SK-N-SH (cell line): ENCODE measurements around the gene OGFR. TPM values are rescaled to one million over a fixed set of nuclear protein-coding genes. Genes with fewer than 3 reads are reported as not detected.

Experiments
- CTCF ChIA-PET: fragments of 300-600, 350-600 bp; formaldehyde crosslinking; extraction: SDS; loops from one replicate; lab custom pipeline; 2021; lab: Yijun Ruan, JAX
- POLR2A ChIA-PET: fragments of 350-600 bp; sonication (Branson Sonifier 250); formaldehyde crosslinking; extraction: SDS; loops from one replicate; lab custom pipeline; 2020; ENCODE audit warnings: antibody characterized with exemption, inconsistent platforms; lab: Yijun Ruan, JAX
- DNase-seq: peaks from one replicate; pipeline ENCODE4 v3.0.0; 2012
- H2AFZ ChIP-seq: fragments of 200-600 bp; sonication (generic); 2 replicates; pipeline ENCODE4 v1.8.1; 2016; ENCODE audit warnings: antibody characterized with exemption, mild to moderate bottlenecking, low read depth
- H3F3A ChIP-seq: fragments of 200-600 bp; sonication (generic); replicated peaks from 2 replicates; pipeline ENCODE3; 2016; ENCODE audit warnings: antibody characterized with exemption, mild to moderate bottlenecking; ENCODE audit not compliant: insufficient read depth
- H3K27ac ChIP-seq, 2 experiments: fragments of 200-500 bp in 1 of 2; fragments of 200-600 bp in 1 of 2; sonication (Bioruptor generic) in 1 of 2; sonication (generic), shearing (Covaris generic) in 1 of 2; 2 replicates each; pipeline versions ENCODE4 v1.5.1 to v1.6.1; 2014 to 2016; ENCODE audit warnings: low read depth in 2 of 2, inconsistent platforms in 1 of 2, low read length in 1 of 2, mild to moderate bottlenecking in 1 of 2, mixed read lengths in 1 of 2
- H3K27me3 ChIP-seq: fragments of 200-600 bp; sonication (generic), shearing (Covaris generic); 2 replicates; pipeline ENCODE4 v1.6.1; 2016; ENCODE audit warnings: mixed run types; ENCODE audit not compliant: insufficient read depth
- H3K36me3 ChIP-seq, 2 experiments: fragments of 200-500 bp in 1 of 2; fragments of 200-600 bp in 1 of 2; sonication (Bioruptor generic) in 1 of 2; sonication (generic) in 1 of 2; replicated peaks in 1 of 2; 2 replicates each; pipeline versions ENCODE3 to v1.5.1; 2014 to 2016; ENCODE audit warnings: low read length in 1 of 2, mild to moderate bottlenecking in 1 of 2; ENCODE audit not compliant: insufficient read depth in 2 of 2, control insufficient read depth in 1 of 2
- H3K4me1 ChIP-seq, 2 experiments: fragments of 200-500 bp in 1 of 2; fragments of 200-600 bp in 1 of 2; sonication (Bioruptor generic) in 1 of 2; sonication (generic), shearing (Covaris generic) in 1 of 2; 2 replicates each; pipeline versions ENCODE4 v1.5.1 to v1.6.1; 2014 to 2016; ENCODE audit warnings: low read depth in 1 of 2, low read length in 1 of 2, mixed run types in 1 of 2; ENCODE audit not compliant: insufficient read depth in 2 of 2, control insufficient read depth in 1 of 2
- H3K4me2 ChIP-seq: fragments of 200-600 bp; sonication (generic), shearing (Covaris generic); 2 replicates; pipeline ENCODE4 v1.6.1; 2017; ENCODE audit warnings: mixed run types
- H3K4me3 ChIP-seq, 2 experiments: fragments of 200-500 bp in 1 of 2; fragments of 200-600 bp in 1 of 2; sonication (Bioruptor generic) in 1 of 2; sonication (generic), shearing (Covaris generic) in 1 of 2; 2 replicates each; pipeline versions ENCODE4 v1.5.1 to v1.8.1; 2014 to 2016; ENCODE audit warnings: low read depth in 2 of 2, inconsistent platforms in 1 of 2, low read length in 1 of 2, mild to moderate bottlenecking in 1 of 2, mixed read lengths in 1 of 2, moderate library complexity in 1 of 2
- H3K79me2 ChIP-seq: fragments of 200-600 bp; sonication (generic); 2 replicates; pipeline ENCODE4 v1.8.1; 2017; ENCODE audit warnings: mild to moderate bottlenecking; ENCODE audit not compliant: insufficient read depth
- H3K9ac ChIP-seq: fragments of 200-600 bp; sonication (generic); 2 replicates; pipeline ENCODE4 v1.6.1; 2017; ENCODE audit warnings: mixed run types
- H3K9me2 ChIP-seq: fragments of 200-600 bp; sonication (generic); 2 replicates; pipeline ENCODE4 v1.6.1; 2017; ENCODE audit warnings: mixed run types
- H3K9me3 ChIP-seq: fragments of 200-600 bp; sonication (generic); 2 replicates; pipeline ENCODE4 v1.6.1; 2017; ENCODE audit warnings: mixed run types, mild to moderate bottlenecking, moderate library complexity
- H4K20me1 ChIP-seq: fragments of 200-600 bp; sonication (generic); 2 replicates; pipeline ENCODE4 v1.6.1; 2017; ENCODE audit warnings: mild to moderate bottlenecking, mixed run types; ENCODE audit not compliant: insufficient read depth
- ELF1 ChIP-seq: IDR thresholded peaks from 2 replicates; pipeline ENCODE4 v1.4.0; 2012
- FOSL2 ChIP-seq: IDR thresholded peaks from 2 replicates; pipeline ENCODE4 v1.4.0; 2012; ENCODE audit warnings: low read depth, mild to moderate bottlenecking, moderate library complexity, borderline replicate concordance
- FOXJ3 ChIP-seq: sonication (generic); formaldehyde crosslinking; IDR thresholded peaks from 2 replicates; pipeline ENCODE4 v1.5.1; 2020; ENCODE audit warnings: mild to moderate bottlenecking, missing genetic modification reagents
- FOXM1 ChIP-seq: IDR thresholded peaks from 2 replicates; pipeline ENCODE4 v1.4.0; 2012; ENCODE audit warnings: low read depth, mild to moderate bottlenecking
- GABPA ChIP-seq: IDR thresholded peaks from 2 replicates; pipeline ENCODE4 v1.4.0; 2012; ENCODE audit warnings: low read depth, mild to moderate bottlenecking
- GATA2 ChIP-seq: sonication (generic); formaldehyde crosslinking; IDR thresholded peaks from 2 replicates; pipeline ENCODE4 v1.5.0; 2020; ENCODE audit warnings: mild to moderate bottlenecking, missing genetic modification reagents
- JUND ChIP-seq: IDR thresholded peaks from 2 replicates; pipeline ENCODE4 v1.4.0; 2012
- MEF2A ChIP-seq: IDR thresholded peaks from 2 replicates; pipeline ENCODE4 v1.4.0; 2012; ENCODE audit warnings: low read depth, borderline replicate concordance
- NFIC ChIP-seq: IDR thresholded peaks from 2 replicates; pipeline ENCODE4 v1.4.0; 2012; ENCODE audit warnings: borderline replicate concordance
- POLR2AphosphoS5 ChIP-seq: IDR thresholded peaks from 2 replicates; pipeline ENCODE4 v1.6.1; 2012; ENCODE audit warnings: low read depth, low read length
- RXRA ChIP-seq: IDR thresholded peaks from 2 replicates; pipeline ENCODE4 v1.4.0; 2012; ENCODE audit warnings: low read depth, mild to moderate bottlenecking, borderline replicate concordance
- SMC3 ChIP-seq: IDR thresholded peaks from 2 replicates; pipeline ENCODE4 v1.6.1; 2012; ENCODE audit warnings: low read depth, low read length, improper control_type of control experiment
- TEAD4 ChIP-seq: IDR thresholded peaks from 2 replicates; pipeline ENCODE4 v1.4.0; 2012; ENCODE audit warnings: mild to moderate bottlenecking, borderline replicate concordance; ENCODE audit not compliant: insufficient read depth
- WGBS: methylation state at CpG from one replicate; pipeline ENCODE4 v1.1.6; 2017; ENCODE audit warnings: low lambda C conversion rate; 5-methylcytosine and 5-hydroxymethylcytosine counted together
- polyA plus RNA-seq, 3 experiments: library from polyadenylated mRNA; depleted of rRNA; stranded (reverse); fragments of >200 nt; gene quantifications; 2 replicates each; pipeline ENCODE4 v1.2.3, GENCODE V29; 2012
- TF ChIP-seq, protein P1 (sequence below): IDR thresholded peaks from 2 replicates; pipeline ENCODE4 v1.6.1; 2012; ENCODE audit warnings: mild to moderate bottlenecking, low read depth, low read length, moderate library complexity
- TF ChIP-seq, protein P2 (sequence below): fragments of 150-350 bp; IDR thresholded peaks from 2 replicates; pipeline ENCODE4 v1.6.1; 2017; ENCODE audit warnings: antibody characterized with exemption, low read length, low read depth, borderline replicate concordance
- TF ChIP-seq, protein P3 (sequence below): IDR thresholded peaks from 2 replicates; pipeline ENCODE4 v1.4.0; 2012; ENCODE audit warnings: low read depth
- TF ChIP-seq, protein P4 (sequence below): fragments of 150-350 bp; IDR thresholded peaks from 2 replicates; pipeline ENCODE4 v1.6.1; 2016; ENCODE audit warnings: mild to moderate bottlenecking, low read depth, low read length
- TF ChIP-seq, protein P5 (sequence below): IDR thresholded peaks from 2 replicates; pipeline ENCODE4; 2012

OGFR gene
- polyA plus RNA-seq, 1 of the 3 experiments (the other 2 are of a cell fraction), result 60.8 TPM

DNA sequence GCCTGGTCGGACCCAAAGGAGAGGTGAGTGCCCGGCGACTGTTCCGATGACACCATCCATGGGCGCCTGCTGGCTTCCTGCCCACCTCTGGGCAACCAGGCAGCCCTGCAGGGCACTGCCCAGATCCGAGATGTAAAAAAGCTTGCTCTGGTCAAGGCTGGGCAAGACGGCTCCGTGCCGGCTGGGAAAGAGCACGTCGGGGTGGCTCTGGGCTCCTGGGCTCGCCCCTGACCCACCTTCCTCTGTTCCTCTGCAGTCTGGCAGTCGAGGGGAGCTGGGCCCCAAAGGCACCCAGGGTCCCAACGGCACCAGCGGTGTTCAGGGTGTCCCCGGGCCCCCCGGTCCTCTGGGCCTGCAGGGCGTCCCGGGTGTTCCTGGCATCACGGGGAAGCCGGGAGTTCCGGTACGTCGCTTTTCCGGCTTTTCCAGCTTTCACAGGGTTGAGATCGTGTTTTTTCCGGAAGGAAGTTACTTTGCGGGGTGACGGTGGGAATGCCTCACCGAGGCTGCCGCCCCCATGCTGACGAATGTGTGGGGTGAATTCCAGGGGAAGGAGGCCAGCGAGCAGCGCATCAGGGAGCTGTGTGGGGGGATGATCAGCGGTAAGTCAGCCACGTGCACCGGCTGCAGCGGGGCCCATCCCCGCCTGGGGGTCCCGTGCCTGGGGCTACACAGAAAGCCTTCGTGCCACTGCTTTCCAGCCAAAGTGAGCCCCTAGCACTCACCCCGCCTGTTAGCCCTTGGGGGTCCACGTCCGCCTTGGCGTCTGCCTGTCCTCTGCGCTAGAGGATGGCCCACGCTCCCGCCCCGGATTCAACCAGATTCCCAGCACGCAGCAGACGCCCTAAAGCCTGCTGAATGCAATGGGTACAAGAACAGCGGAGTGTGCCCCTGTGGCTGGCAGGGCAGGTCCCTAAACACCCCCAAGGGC, 31.6 kb downstream of the OGFR start:
- no peak overlapping the region for H3K27ac ChIP-seq
- CTCF ChIA-PET, result interaction anchor here (0.9 to 3.1 kb wide), 6 partner anchors 9 to 185 kb away, joined by 3 to 10 read pairs (median 3); no protein-coding TSS in a partner anchor
- H3K9me2 ChIP-seq, result no peaks in the 10 kb centered on the region
- peaks cover under 1 to 1% of the 10 kb centered on the region in 2 experiments for H3K36me3 ChIP-seq
- POLR2A ChIA-PET, result no interaction called here
- H3K9me3 ChIP-seq, result no peaks in the 10 kb centered on the region
- peaks cover 0 to 26% of the 10 kb centered on the region in 2 experiments; a peak in 1 of 4 replicates for H3K4me1 ChIP-seq
- no peak overlapping the region for H3K9ac ChIP-seq
- H4K20me1 ChIP-seq, result no peaks in the 10 kb centered on the region
- 87% methylated on average over 31 of the region's 52 CpGs for WGBS
- peak; percentile 20 for DNase-seq
- no peak overlapping the region for H3K4me3 ChIP-seq
- H2AFZ ChIP-seq, result no peak overlapping the region
- no peaks in the 10 kb centered on the region for H3K79me2 ChIP-seq
- no peak overlapping the region for H3K4me2 ChIP-seq
- TF ChIP-seq, protein P1, sequence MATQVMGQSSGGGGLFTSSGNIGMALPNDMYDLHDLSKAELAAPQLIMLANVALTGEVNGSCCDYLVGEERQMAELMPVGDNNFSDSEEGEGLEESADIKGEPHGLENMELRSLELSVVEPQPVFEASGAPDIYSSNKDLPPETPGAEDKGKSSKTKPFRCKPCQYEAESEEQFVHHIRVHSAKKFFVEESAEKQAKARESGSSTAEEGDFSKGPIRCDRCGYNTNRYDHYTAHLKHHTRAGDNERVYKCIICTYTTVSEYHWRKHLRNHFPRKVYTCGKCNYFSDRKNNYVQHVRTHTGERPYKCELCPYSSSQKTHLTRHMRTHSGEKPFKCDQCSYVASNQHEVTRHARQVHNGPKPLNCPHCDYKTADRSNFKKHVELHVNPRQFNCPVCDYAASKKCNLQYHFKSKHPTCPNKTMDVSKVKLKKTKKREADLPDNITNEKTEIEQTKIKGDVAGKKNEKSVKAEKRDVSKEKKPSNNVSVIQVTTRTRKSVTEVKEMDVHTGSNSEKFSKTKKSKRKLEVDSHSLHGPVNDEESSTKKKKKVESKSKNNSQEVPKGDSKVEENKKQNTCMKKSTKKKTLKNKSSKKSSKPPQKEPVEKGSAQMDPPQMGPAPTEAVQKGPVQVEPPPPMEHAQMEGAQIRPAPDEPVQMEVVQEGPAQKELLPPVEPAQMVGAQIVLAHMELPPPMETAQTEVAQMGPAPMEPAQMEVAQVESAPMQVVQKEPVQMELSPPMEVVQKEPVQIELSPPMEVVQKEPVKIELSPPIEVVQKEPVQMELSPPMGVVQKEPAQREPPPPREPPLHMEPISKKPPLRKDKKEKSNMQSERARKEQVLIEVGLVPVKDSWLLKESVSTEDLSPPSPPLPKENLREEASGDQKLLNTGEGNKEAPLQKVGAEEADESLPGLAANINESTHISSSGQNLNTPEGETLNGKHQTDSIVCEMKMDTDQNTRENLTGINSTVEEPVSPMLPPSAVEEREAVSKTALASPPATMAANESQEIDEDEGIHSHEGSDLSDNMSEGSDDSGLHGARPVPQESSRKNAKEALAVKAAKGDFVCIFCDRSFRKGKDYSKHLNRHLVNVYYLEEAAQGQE, result no peak
- TF ChIP-seq GABPA (no peak), FOSL2 (no peak)
- TF ChIP-seq, all 33 proteins: peak for 0
- H3K27me3 ChIP-seq, result no peaks in the 10 kb centered on the region
- no peaks in the 10 kb centered on the region for H3F3A ChIP-seq

DNA sequence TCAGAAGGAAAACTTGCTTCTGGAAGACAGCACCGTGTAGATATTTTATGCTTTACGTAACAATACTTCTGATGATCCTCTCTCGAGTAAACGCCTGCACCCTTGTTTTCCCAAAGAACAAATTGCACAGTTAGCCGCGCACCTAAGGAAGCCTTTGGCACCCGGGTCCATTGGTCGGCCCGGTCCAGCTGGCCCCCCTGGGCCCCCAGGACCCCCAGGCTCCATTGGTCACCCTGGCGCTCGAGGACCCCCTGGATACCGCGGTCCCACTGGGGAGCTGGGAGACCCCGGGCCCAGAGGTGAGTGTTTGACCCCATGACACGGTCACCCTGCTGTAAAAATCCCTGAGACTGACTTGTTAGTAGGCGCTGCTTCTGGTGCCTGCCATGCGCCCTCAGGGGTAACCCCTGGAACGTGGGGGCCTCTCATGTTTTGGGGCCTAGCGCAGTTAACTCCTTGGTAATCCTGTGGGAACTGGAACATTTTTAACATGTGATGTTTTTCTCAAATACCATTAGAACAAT, 32.4 kb downstream of the OGFR start:
- H3K27ac ChIP-seq, result no peak overlapping the region
- peaks cover 0 to 20% of the 10 kb centered on the region in 2 experiments; a peak in 1 of 4 replicates for H3K4me1 ChIP-seq
- no peak overlapping the region for H3K9ac ChIP-seq
- no peak overlapping the region for H3K4me2 ChIP-seq
- POLR2A ChIA-PET, result no interaction called here
- no peaks in the 10 kb centered on the region for H3K79me2 ChIP-seq
- no peaks in the 10 kb centered on the region for H3K9me3 ChIP-seq
- H2AFZ ChIP-seq, result no peak overlapping the region
- H4K20me1 ChIP-seq, result no peaks in the 10 kb centered on the region
- H3F3A ChIP-seq, result no peaks in the 10 kb centered on the region
- no peak overlapping the region for H3K4me3 ChIP-seq
- no peak for DNase-seq
- 89% methylated on average over 16 of the region's 19 CpGs for WGBS
- no peaks in the 10 kb centered on the region for H3K27me3 ChIP-seq
- CTCF ChIA-PET, result interaction anchor here (0.9 to 3.1 kb wide), 3 partner anchors 10 to 39 kb away, joined by 3 to 10 read pairs (median 3); no protein-coding TSS in a partner anchor
- peaks cover 2 to 4% of the 10 kb centered on the region in 2 experiments for H3K36me3 ChIP-seq
- no peaks in the 10 kb centered on the region for H3K9me2 ChIP-seq
- TF ChIP-seq, protein P2, sequence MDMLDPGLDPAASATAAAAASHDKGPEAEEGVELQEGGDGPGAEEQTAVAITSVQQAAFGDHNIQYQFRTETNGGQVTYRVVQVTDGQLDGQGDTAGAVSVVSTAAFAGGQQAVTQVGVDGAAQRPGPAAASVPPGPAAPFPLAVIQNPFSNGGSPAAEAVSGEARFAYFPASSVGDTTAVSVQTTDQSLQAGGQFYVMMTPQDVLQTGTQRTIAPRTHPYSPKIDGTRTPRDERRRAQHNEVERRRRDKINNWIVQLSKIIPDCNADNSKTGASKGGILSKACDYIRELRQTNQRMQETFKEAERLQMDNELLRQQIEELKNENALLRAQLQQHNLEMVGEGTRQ, result no peak
- TF ChIP-seq, protein P3, sequence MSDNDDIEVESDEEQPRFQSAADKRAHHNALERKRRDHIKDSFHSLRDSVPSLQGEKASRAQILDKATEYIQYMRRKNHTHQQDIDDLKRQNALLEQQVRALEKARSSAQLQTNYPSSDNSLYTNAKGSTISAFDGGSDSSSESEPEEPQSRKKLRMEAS, result no peak
- no peak for TF ChIP-seq POLR2AphosphoS5
- TF ChIP-seq ELF1, result no peak
- TF ChIP-seq NFIC, result no peak
- TF ChIP-seq FOSL2, result no peak
- TF ChIP-seq GATA2 (CRISPR knock-in tag), result no peak
- TF ChIP-seq TEAD4, result no peak
- TF ChIP-seq FOXM1, result no peak
- TF ChIP-seq, protein P4, sequence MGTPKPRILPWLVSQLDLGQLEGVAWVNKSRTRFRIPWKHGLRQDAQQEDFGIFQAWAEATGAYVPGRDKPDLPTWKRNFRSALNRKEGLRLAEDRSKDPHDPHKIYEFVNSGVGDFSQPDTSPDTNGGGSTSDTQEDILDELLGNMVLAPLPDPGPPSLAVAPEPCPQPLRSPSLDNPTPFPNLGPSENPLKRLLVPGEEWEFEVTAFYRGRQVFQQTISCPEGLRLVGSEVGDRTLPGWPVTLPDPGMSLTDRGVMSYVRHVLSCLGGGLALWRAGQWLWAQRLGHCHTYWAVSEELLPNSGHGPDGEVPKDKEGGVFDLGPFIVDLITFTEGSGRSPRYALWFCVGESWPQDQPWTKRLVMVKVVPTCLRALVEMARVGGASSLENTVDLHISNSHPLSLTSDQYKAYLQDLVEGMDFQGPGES, result no peak
- no peak for TF ChIP-seq SMC3
- no peak for TF ChIP-seq JUND
- TF ChIP-seq, protein P5, sequence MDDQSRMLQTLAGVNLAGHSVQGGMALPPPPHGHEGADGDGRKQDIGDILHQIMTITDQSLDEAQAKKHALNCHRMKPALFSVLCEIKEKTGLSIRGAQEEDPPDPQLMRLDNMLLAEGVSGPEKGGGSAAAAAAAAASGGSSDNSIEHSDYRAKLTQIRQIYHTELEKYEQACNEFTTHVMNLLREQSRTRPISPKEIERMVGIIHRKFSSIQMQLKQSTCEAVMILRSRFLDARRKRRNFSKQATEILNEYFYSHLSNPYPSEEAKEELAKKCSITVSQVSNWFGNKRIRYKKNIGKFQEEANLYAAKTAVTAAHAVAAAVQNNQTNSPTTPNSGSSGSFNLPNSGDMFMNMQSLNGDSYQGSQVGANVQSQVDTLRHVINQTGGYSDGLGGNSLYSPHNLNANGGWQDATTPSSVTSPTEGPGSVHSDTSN, result no peak
- no peak for TF ChIP-seq MEF2A
- no peak for TF ChIP-seq FOXJ3
- no peak for TF ChIP-seq RXRA
